Spleen (tissue), 7 donors: ENCODE measurements around the gene AGK.

Source experiments
- POLR2A ChIP-seq, 3 donors: fragments of 450-650 bp; IDR thresholded peaks; one replicate each; pipeline ENCODE4 v1.5.1; 2017; ENCODE audit warnings: antibody characterized with exemption in 3 of 3, mild to moderate bottlenecking in 1 of 3
- POLR2AphosphoS5 ChIP-seq, 3 donors: sonication (generic); formaldehyde crosslinking; IDR thresholded peaks; one replicate each; pipeline ENCODE4 v1.5.1; 2017; ENCODE audit warnings: antibody characterized with exemption in 3 of 3
- TF ChIP-seq, protein P1 (sequence below), 11 experiments: fragments of 200-600 bp in 7 of 11; fragments of 450-650 bp in 4 of 11; sonication (generic) in 4 of 11; IDR thresholded peaks in 8 of 11; conservative IDR thresholded peaks in 3 of 11; 1 replicate in 7 of 11; 2 replicates in 4 of 11; pipeline versions ENCODE4 v1.4.0 to v1.8.0; 2016 to 2021; ENCODE audit warnings: antibody characterized with exemption in 11 of 11, inconsistent platforms in 4 of 11, mild to moderate bottlenecking in 1 of 11
- donor health status: DM: no; HTN: no; CAD: no; lungs with moderate emphysema.
- donor health status: DM: no; HTN: no; CAD: no.
- donor health status: DM: no; HTN: no; CAD: no.

- TF ChIP-seq POLR2A (IDR thresholded peaks at IDR 0.05) (no peak), POLR2AphosphoS5 (IDR thresholded peaks at IDR 0.05) (no peak)
- TF ChIP-seq, protein P1, sequence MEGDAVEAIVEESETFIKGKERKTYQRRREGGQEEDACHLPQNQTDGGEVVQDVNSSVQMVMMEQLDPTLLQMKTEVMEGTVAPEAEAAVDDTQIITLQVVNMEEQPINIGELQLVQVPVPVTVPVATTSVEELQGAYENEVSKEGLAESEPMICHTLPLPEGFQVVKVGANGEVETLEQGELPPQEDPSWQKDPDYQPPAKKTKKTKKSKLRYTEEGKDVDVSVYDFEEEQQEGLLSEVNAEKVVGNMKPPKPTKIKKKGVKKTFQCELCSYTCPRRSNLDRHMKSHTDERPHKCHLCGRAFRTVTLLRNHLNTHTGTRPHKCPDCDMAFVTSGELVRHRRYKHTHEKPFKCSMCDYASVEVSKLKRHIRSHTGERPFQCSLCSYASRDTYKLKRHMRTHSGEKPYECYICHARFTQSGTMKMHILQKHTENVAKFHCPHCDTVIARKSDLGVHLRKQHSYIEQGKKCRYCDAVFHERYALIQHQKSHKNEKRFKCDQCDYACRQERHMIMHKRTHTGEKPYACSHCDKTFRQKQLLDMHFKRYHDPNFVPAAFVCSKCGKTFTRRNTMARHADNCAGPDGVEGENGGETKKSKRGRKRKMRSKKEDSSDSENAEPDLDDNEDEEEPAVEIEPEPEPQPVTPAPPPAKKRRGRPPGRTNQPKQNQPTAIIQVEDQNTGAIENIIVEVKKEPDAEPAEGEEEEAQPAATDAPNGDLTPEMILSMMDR (IDR thresholded peaks at IDR 0.05 in 8 of 11, conservative IDR thresholded peaks at IDR 0.05 in 3 of 11): no peak
Measured at GRCh38 chr7:141562543-141562942, 11.3 kb downstream of the AGK start.
